ENCODE results near the gene NUDT14.

Gene NUDT14

GRCh38 chr14:105212541-105213300, 31.6 kb upstream of the NUDT14 start:
- no peak for DNase-seq (ENCODE audit: low read depth)

GRCh38 chr14:105211758-105212089, 30.6 kb upstream of the NUDT14 start:
- no peak for DNase-seq (ENCODE audit: low read depth)

GRCh38 chr14:105211086-105211757, 30.1 kb upstream of the NUDT14 start:
- DNase-seq (ENCODE audit: low read depth), result no peak

- no peak for DNase-seq (ENCODE audit: low read depth)
Observed at GRCh38 chr14:105210266-105211025, 29.3 kb upstream of the NUDT14 start.

- no peak for DNase-seq (ENCODE audit: low read depth)
Observed at GRCh38 chr14:105209646-105210045, 28.5 kb upstream of the NUDT14 start.

- DNase-seq (ENCODE audit: low read depth), result no peak
Observed at GRCh38 chr14:105209091-105209490, 28.0 kb upstream of the NUDT14 start.

GRCh38 chr14:105208738-105209075, 27.6 kb upstream of the NUDT14 start:
- no peak for DNase-seq (ENCODE audit: low read depth)

GRCh38 chr14:105207996-105208737, 27.1 kb upstream of the NUDT14 start:
- DNase-seq (ENCODE audit: low read depth), result no peak

GRCh38 chr14:105207460-105207901, 26.4 kb upstream of the NUDT14 start:
- DNase-seq (ENCODE audit: low read depth), result no peak

GRCh38 chr14:105206873-105207272, 25.8 kb upstream of the NUDT14 start:
- DNase-seq (ENCODE audit: low read depth), result no peak

GRCh38 chr14:105205673-105206208, 24.6 kb upstream of the NUDT14 start:
- DNase-seq (ENCODE audit: low read depth), result peak; percentile 14

- DNase-seq (ENCODE audit: low read depth), result no peak
Observed at GRCh38 chr14:105204931-105205672, 24.0 kb upstream of the NUDT14 start.

- DNase-seq (ENCODE audit: low read depth), result peak; percentile 63
Observed at GRCh38 chr14:105204206-105204930, 23.3 kb upstream of the NUDT14 start.

GRCh38 chr14:105203701-105204100, 22.6 kb upstream of the NUDT14 start:
- no peak for DNase-seq (ENCODE audit: low read depth)

- DNase-seq (ENCODE audit: low read depth), result peak; percentile 48
Observed at GRCh38 chr14:105203057-105203531, 22.0 kb upstream of the NUDT14 start.

GRCh38 chr14:105201925-105202513, 20.9 kb upstream of the NUDT14 start:
- DNase-seq (ENCODE audit: low read depth), result no peak

GRCh38 chr14:105201156-105201924, 20.2 kb upstream of the NUDT14 start:
- no peak for DNase-seq (ENCODE audit: low read depth)

- no peak for DNase-seq (ENCODE audit: low read depth)
Observed at GRCh38 chr14:105200641-105201040, 19.5 kb upstream of the NUDT14 start.

GRCh38 chr14:105200074-105200473, 19.0 kb upstream of the NUDT14 start:
- no peak for DNase-seq (ENCODE audit: low read depth)

Data from fibroblast of gingiva (primary cell).